Measurements from ENCODE around the gene RALGAPA2.

RALGAPA2 gene

DNA sequence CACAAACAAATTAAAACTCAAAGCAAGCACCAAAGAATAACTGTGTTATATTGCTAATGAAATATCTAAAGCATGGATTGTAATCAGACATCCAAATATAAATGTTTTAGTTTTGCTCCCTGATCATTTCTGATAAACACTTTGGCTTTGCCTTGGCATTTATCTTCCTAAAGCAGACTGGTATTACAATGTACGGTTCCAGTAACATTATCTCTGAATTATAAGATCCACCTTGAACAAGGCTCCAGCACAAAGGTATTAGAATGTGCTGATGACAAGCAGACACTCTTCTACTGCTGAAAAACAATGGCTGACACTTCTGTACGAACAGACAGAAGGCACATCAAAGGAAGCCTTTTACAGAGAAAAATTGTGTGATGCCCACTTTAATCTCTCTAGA is 270.0 kb downstream of the RALGAPA2 start:
- Histone ChIP-seq H3K27me3 (ENCODE audit: control insufficient read depth in 2 of 2, insufficient read depth in 2 of 2, low read length in 2 of 2) (no peaks in the 10 kb centered on the region), H3K27ac (ENCODE audit: low read depth in 2 of 2, low read length in 2 of 2) (no peak overlapping the region), H3K4me3 (ENCODE audit: low read length in 2 of 2) (no peak overlapping the region), H3K9me3 (ENCODE audit: control insufficient read depth in 2 of 2, low read length in 2 of 2) (no peaks in the 10 kb centered on the region), H3K9ac (ENCODE audit: low read depth in 1 of 2, low read length in 2 of 2) (no peak overlapping the region), H3K36me3 (ENCODE audit: control insufficient read depth in 2 of 2, insufficient read depth in 2 of 2, low read length in 2 of 2) (peaks cover 0 to 10% of the 10 kb centered on the region in 2 donors), H3K4me1 (ENCODE audit: control insufficient read depth in 2 of 2, insufficient read depth in 2 of 2, low read length in 2 of 2) (peaks cover 10 to 17% of the 10 kb centered on the region in 2 donors)

DNA sequence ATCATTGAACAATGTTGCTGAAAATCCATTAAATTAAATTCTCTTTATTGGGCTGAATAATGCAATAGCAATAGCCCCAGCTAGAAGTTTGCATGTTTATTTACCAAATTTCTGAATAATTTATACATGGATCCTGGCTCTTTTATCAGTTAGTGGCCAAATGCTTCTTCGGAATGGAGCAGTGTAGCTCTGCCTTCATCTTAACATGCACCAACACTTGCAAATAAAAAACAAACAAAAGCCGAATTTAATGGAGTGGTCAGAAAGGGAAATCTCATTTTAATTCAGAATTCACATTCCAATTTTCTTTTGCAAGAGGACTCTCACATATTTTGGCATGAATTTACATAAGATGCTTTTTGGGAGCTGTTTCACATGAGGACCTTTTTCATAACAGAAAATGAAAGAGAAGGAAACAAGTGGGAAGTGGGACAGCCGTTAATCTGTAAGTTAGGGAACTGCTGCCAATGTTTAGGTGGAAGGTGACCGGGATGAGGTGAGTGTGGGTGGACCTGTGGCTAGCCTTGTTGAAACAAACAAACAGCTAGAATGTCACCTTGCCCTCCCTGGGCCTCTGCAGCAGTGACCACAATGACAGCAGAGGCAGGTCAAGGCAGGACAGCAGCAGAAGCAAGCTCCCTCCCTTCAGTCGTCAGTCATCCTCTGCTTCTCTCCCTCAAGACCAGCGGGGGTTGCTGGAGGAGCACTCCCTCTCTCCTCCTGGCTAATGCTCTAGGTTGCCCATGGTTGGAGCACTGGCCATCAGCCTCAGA is 271.4 kb downstream of the RALGAPA2 start:
- no peak overlapping the region for H3K27ac ChIP-seq (ENCODE audit: low read depth in 2 of 2, low read length in 2 of 2)
- H3K36me3 ChIP-seq (ENCODE audit: control insufficient read depth in 2 of 2, insufficient read depth in 2 of 2, low read length in 2 of 2): peaks cover 0 to 10% of the 10 kb centered on the region in 2 donors
- H3K9ac ChIP-seq (ENCODE audit: low read depth in 1 of 2, low read length in 2 of 2): peak overlapping the region in 1 of 2 donors; percentile 5

GRCh38 chr20:20440481-20440880 is 272.0 kb downstream of the RALGAPA2 start:
- Histone ChIP-seq H3K36me3 (ENCODE audit: control insufficient read depth in 2 of 2, insufficient read depth in 2 of 2, low read length in 2 of 2) (peaks cover 0 to 11% of the 10 kb centered on the region in 2 donors), H3K9ac (ENCODE audit: low read depth in 1 of 2, low read length in 2 of 2) (no peak overlapping the region)

More for the DNA sequence above, 271.4 kb downstream of the RALGAPA2 start:
- Histone ChIP-seq H3K9me3 (ENCODE audit: control insufficient read depth in 2 of 2, low read length in 2 of 2) (no peaks in the 10 kb centered on the region), H3K4me1 (ENCODE audit: control insufficient read depth in 2 of 2, insufficient read depth in 2 of 2, low read length in 2 of 2) (peaks cover 10 to 17% of the 10 kb centered on the region in 2 donors), H3K27me3 (ENCODE audit: control insufficient read depth in 2 of 2, insufficient read depth in 2 of 2, low read length in 2 of 2) (no peaks in the 10 kb centered on the region), H3K4me3 (ENCODE audit: low read length in 2 of 2) (no peak overlapping the region)

GRCh38 chr20:20439602-20440190 is 272.7 kb downstream of the RALGAPA2 start:
- peaks cover 10 to 17% of the 10 kb centered on the region in 2 donors for H3K4me1 ChIP-seq (ENCODE audit: control insufficient read depth in 2 of 2, insufficient read depth in 2 of 2, low read length in 2 of 2)
- H3K27me3 ChIP-seq (ENCODE audit: control insufficient read depth in 2 of 2, insufficient read depth in 2 of 2, low read length in 2 of 2): no peaks in the 10 kb centered on the region
- peak overlapping the region in 1 of 2 donors; percentile 22 for H3K27ac ChIP-seq (ENCODE audit: low read depth in 2 of 2, low read length in 2 of 2)
- no peak overlapping the region for H3K9ac ChIP-seq (ENCODE audit: low read depth in 1 of 2, low read length in 2 of 2)
- no peaks in the 10 kb centered on the region for H3K9me3 ChIP-seq (ENCODE audit: control insufficient read depth in 2 of 2, low read length in 2 of 2)
- H3K36me3 ChIP-seq (ENCODE audit: control insufficient read depth in 2 of 2, insufficient read depth in 2 of 2, low read length in 2 of 2): peaks cover 0 to 12% of the 10 kb centered on the region in 2 donors
- H3K4me3 ChIP-seq (ENCODE audit: low read length in 2 of 2): no peak overlapping the region

More at GRCh38 chr20:20440481-20440880, 272.0 kb downstream of the RALGAPA2 start:
- Histone ChIP-seq H3K4me3 (ENCODE audit: low read length in 2 of 2) (no peak overlapping the region), H3K27ac (ENCODE audit: low read depth in 2 of 2, low read length in 2 of 2) (no peak overlapping the region), H3K4me1 (ENCODE audit: control insufficient read depth in 2 of 2, insufficient read depth in 2 of 2, low read length in 2 of 2) (peaks cover 10 to 17% of the 10 kb centered on the region in 2 donors), H3K9me3 (ENCODE audit: control insufficient read depth in 2 of 2, low read length in 2 of 2) (no peaks in the 10 kb centered on the region), H3K27me3 (ENCODE audit: control insufficient read depth in 2 of 2, insufficient read depth in 2 of 2, low read length in 2 of 2) (no peaks in the 10 kb centered on the region)

DNA sequence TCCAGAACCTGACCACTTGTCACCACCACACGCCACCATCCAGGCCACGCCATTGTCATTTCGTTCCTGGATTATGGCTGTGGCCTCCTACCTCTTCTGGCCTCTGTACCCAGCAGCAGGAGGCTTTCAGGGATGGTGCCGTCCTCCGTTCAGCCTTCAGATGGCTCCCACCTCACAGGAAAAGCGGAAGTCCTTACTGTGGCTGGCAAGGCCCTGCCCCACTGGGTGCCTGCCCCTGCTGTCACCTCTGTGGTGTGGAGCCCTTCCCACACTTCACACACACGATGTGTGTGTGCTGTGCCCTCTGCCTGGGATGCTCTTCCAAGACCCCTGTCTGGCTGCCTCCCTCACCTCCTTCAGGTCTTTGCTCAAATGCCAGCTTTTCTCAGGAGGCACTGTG is 275.1 kb downstream of the RALGAPA2 start:
- no peak overlapping the region for H3K9ac ChIP-seq (ENCODE audit: low read depth in 1 of 2, low read length in 2 of 2)
- H3K27me3 ChIP-seq (ENCODE audit: control insufficient read depth in 2 of 2, insufficient read depth in 2 of 2, low read length in 2 of 2): no peaks in the 10 kb centered on the region
- no peaks in the 10 kb centered on the region for H3K9me3 ChIP-seq (ENCODE audit: control insufficient read depth in 2 of 2, low read length in 2 of 2)

DNA sequence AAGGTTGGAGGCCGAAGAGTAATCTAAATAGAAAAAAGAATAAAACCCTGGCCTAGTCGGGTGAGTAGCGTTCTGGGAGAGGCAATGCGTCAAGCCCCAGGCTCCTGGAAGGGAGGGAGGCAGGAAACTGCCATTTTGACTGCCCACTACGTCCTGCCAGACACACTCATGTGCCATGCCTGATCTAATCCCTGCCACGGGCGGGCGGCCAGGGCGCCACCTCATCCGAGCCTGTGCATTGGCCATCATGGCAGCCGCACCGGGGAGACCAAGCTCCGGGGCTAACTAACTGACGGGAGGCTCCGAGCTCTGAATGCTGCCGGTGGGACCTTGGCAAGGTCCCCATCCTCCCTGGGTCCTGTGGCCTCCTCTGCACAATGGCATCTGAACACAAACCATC is 275.8 kb downstream of the RALGAPA2 start:
- Histone ChIP-seq H3K9ac (ENCODE audit: low read depth in 1 of 2, low read length in 2 of 2) (no peak overlapping the region), H3K4me3 (ENCODE audit: low read length in 2 of 2) (no peak overlapping the region), H3K4me1 (ENCODE audit: control insufficient read depth in 2 of 2, insufficient read depth in 2 of 2, low read length in 2 of 2) (peaks cover 10 to 17% of the 10 kb centered on the region in 2 donors), H3K36me3 (ENCODE audit: control insufficient read depth in 2 of 2, insufficient read depth in 2 of 2, low read length in 2 of 2) (peaks cover 0 to 9% of the 10 kb centered on the region in 2 donors), H3K27me3 (ENCODE audit: control insufficient read depth in 2 of 2, insufficient read depth in 2 of 2, low read length in 2 of 2) (no peaks in the 10 kb centered on the region), H3K27ac (ENCODE audit: low read depth in 2 of 2, low read length in 2 of 2) (no peak overlapping the region), H3K9me3 (ENCODE audit: control insufficient read depth in 2 of 2, low read length in 2 of 2) (no peaks in the 10 kb centered on the region)

More for the DNA sequence above, 275.1 kb downstream of the RALGAPA2 start:
- peaks cover 10 to 17% of the 10 kb centered on the region in 2 donors for H3K4me1 ChIP-seq (ENCODE audit: control insufficient read depth in 2 of 2, insufficient read depth in 2 of 2, low read length in 2 of 2)
- H3K36me3 ChIP-seq (ENCODE audit: control insufficient read depth in 2 of 2, insufficient read depth in 2 of 2, low read length in 2 of 2): peaks cover 0 to 9% of the 10 kb centered on the region in 2 donors
- H3K4me3 ChIP-seq (ENCODE audit: low read length in 2 of 2): no peak overlapping the region
- no peak overlapping the region for H3K27ac ChIP-seq (ENCODE audit: low read depth in 2 of 2, low read length in 2 of 2)

DNA sequence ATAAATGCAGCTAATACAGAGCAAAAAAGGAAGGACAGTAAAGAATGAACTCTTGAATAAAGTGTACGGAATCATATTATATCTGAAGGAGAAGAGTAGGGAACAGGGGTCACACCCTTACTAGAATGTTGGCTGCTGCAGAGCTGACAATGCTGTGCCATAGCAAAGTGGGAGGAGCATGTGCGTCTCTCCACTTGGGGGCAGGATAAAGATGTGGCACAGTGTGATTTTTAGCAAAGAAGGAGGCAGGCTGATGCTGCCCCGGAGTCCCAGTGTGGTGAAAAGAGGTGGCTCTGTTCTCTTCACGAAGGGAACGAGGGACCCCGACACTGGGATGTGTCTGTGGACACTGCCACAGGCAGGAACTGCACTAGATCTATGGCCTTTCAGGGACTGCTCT is 277.0 kb downstream of the RALGAPA2 start:
- H3K4me1 ChIP-seq (ENCODE audit: control insufficient read depth in 2 of 2, insufficient read depth in 2 of 2, low read length in 2 of 2): peaks cover under 1 to 9% of the 10 kb centered on the region in 2 donors
- peaks cover 0 to 9% of the 10 kb centered on the region in 2 donors for H3K36me3 ChIP-seq (ENCODE audit: control insufficient read depth in 2 of 2, insufficient read depth in 2 of 2, low read length in 2 of 2)
- H3K4me3 ChIP-seq (ENCODE audit: low read length in 2 of 2): no peak overlapping the region
- no peak overlapping the region for H3K9ac ChIP-seq (ENCODE audit: low read depth in 1 of 2, low read length in 2 of 2)
- H3K27me3 ChIP-seq (ENCODE audit: control insufficient read depth in 2 of 2, insufficient read depth in 2 of 2, low read length in 2 of 2): no peaks in the 10 kb centered on the region
- no peak overlapping the region for H3K27ac ChIP-seq (ENCODE audit: low read depth in 2 of 2, low read length in 2 of 2)
- H3K9me3 ChIP-seq (ENCODE audit: control insufficient read depth in 2 of 2, low read length in 2 of 2): no peaks in the 10 kb centered on the region

GRCh38 chr20:20432618-20433286 is 279.7 kb downstream of the RALGAPA2 start:
- Histone ChIP-seq H3K9ac (ENCODE audit: low read depth in 1 of 2, low read length in 2 of 2) (no peak overlapping the region), H3K4me3 (ENCODE audit: low read length in 2 of 2) (no peak overlapping the region), H3K27me3 (ENCODE audit: control insufficient read depth in 2 of 2, insufficient read depth in 2 of 2, low read length in 2 of 2) (no peaks in the 10 kb centered on the region), H3K27ac (ENCODE audit: low read depth in 2 of 2, low read length in 2 of 2) (no peak overlapping the region), H3K4me1 (ENCODE audit: control insufficient read depth in 2 of 2, insufficient read depth in 2 of 2, low read length in 2 of 2) (no peaks in the 10 kb centered on the region), H3K9me3 (ENCODE audit: control insufficient read depth in 2 of 2, low read length in 2 of 2) (no peaks in the 10 kb centered on the region), H3K36me3 (ENCODE audit: control insufficient read depth in 2 of 2, insufficient read depth in 2 of 2, low read length in 2 of 2) (peaks cover 0 to 8% of the 10 kb centered on the region in 2 donors)

- Histone ChIP-seq H3K27ac (ENCODE audit: low read depth in 2 of 2, low read length in 2 of 2) (no peak overlapping the region), H3K27me3 (ENCODE audit: control insufficient read depth in 2 of 2, insufficient read depth in 2 of 2, low read length in 2 of 2) (no peaks in the 10 kb centered on the region), H3K4me1 (ENCODE audit: control insufficient read depth in 2 of 2, insufficient read depth in 2 of 2, low read length in 2 of 2) (no peaks in the 10 kb centered on the region), H3K9ac (ENCODE audit: low read depth in 1 of 2, low read length in 2 of 2) (no peak overlapping the region), H3K36me3 (ENCODE audit: control insufficient read depth in 2 of 2, insufficient read depth in 2 of 2, low read length in 2 of 2) (peaks cover 4 to 5% of the 10 kb centered on the region in 2 donors), H3K4me3 (ENCODE audit: low read length in 2 of 2) (no peak overlapping the region), H3K9me3 (ENCODE audit: control insufficient read depth in 2 of 2, low read length in 2 of 2) (no peaks in the 10 kb centered on the region)
Observed at GRCh38 chr20:20430066-20430465, 282.4 kb downstream of the RALGAPA2 start.

- H3K4me3 ChIP-seq (ENCODE audit: low read length in 2 of 2): no peak overlapping the region
- H3K27ac ChIP-seq (ENCODE audit: low read depth in 2 of 2, low read length in 2 of 2): no peak overlapping the region
- H3K27me3 ChIP-seq (ENCODE audit: control insufficient read depth in 2 of 2, insufficient read depth in 2 of 2, low read length in 2 of 2): no peaks in the 10 kb centered on the region
- no peaks in the 10 kb centered on the region for H3K4me1 ChIP-seq (ENCODE audit: control insufficient read depth in 2 of 2, insufficient read depth in 2 of 2, low read length in 2 of 2)
- H3K9me3 ChIP-seq (ENCODE audit: control insufficient read depth in 2 of 2, low read length in 2 of 2): no peaks in the 10 kb centered on the region
- peaks cover 5 to 7% of the 10 kb centered on the region in 2 donors for H3K36me3 ChIP-seq (ENCODE audit: control insufficient read depth in 2 of 2, insufficient read depth in 2 of 2, low read length in 2 of 2)
- H3K9ac ChIP-seq (ENCODE audit: low read depth in 1 of 2, low read length in 2 of 2): no peak overlapping the region
Observed at GRCh38 chr20:20428067-20428466, 284.4 kb downstream of the RALGAPA2 start.
